Nephron progenitor cell (in vitro differentiated cells): Measurements from ENCODE around the gene FBXL2.
"Not testable (repeated sequence)": the region's sequence is repeated elsewhere in the genome, so short reads cannot be mapped to it uniquely, and the experiment has no call there.

Experiments
- DNase-seq: peaks from one replicate; pipeline ENCODE4 v3.0.0; 2021
- H3K27ac Mint-ChIP-seq: 2 replicates; pipeline ENCODE4 v1.8.0; 2021; ENCODE audit warnings: mild to moderate bottlenecking, moderate library complexity, mixed read lengths
- H3K27me3 Mint-ChIP-seq: 2 replicates; pipeline ENCODE4 v1.8.0; 2021; ENCODE audit warnings: mild to moderate bottlenecking, low read depth, mixed read lengths; ENCODE audit not compliant: poor library complexity
- H3K36me3 Mint-ChIP-seq: 2 replicates; pipeline ENCODE4 v1.8.0; 2021; ENCODE audit warnings: low read depth, mixed read lengths
- H3K4me1 Mint-ChIP-seq: 2 replicates; pipeline ENCODE4 v1.8.0; 2021; ENCODE audit warnings: mixed read lengths
- H3K4me3 Mint-ChIP-seq: 2 replicates; pipeline ENCODE4 v1.8.0; 2021; ENCODE audit warnings: mild to moderate bottlenecking, moderate library complexity, mixed read lengths
- H3K9me3 Mint-ChIP-seq: 2 replicates; pipeline ENCODE4 v1.8.0; 2021; ENCODE audit warnings: mild to moderate bottlenecking, moderate library complexity, mixed read lengths
- CTCF ChIP-seq: fragments of 200-600 bp; sonication (generic); IDR thresholded peaks from 2 replicates; pipeline ENCODE4 v1.5.0; 2021; ENCODE audit warnings: antibody characterized with exemption

The FBXL2 gene

GRCh38 chr3:33428734-33429133, 151.5 kb downstream of the FBXL2 start:
- H3K36me3 Mint-ChIP-seq: peaks cover 21% of the 10 kb centered on the region
- no peak overlapping the region for H3K4me3 Mint-ChIP-seq
- no peak for TF ChIP-seq CTCF
- H3K9me3 Mint-ChIP-seq: no peaks in the 10 kb centered on the region
- H3K27ac Mint-ChIP-seq: peak overlapping the region; percentile 9
- no peak for DNase-seq
- no peaks in the 10 kb centered on the region for H3K27me3 Mint-ChIP-seq
- peaks cover 45% of the 10 kb centered on the region for H3K4me1 Mint-ChIP-seq

- peak overlapping the region; percentile 58 for H3K27ac Mint-ChIP-seq
- DNase-seq, H3K4me3 Mint-ChIP-seq, H3K27me3 Mint-ChIP-seq, H3K9me3 Mint-ChIP-seq: not testable (repeated sequence)
- peaks cover 45% of the 10 kb centered on the region for H3K4me1 Mint-ChIP-seq
- H3K36me3 Mint-ChIP-seq: peaks cover 18% of the 10 kb centered on the region
These were observed 152.1 kb downstream of the FBXL2 start for GRCh38 chr3:33429306-33429705.

- no peak for TF ChIP-seq CTCF
- no peaks in the 10 kb centered on the region for H3K27me3 Mint-ChIP-seq
- H3K27ac Mint-ChIP-seq: peak overlapping the region; percentile 27
- peaks cover 43% of the 10 kb centered on the region for H3K4me1 Mint-ChIP-seq
- peaks cover 11% of the 10 kb centered on the region for H3K36me3 Mint-ChIP-seq
- no peak for DNase-seq
- no peak overlapping the region for H3K4me3 Mint-ChIP-seq
- H3K9me3 Mint-ChIP-seq: no peaks in the 10 kb centered on the region
These were observed 152.8 kb downstream of the FBXL2 start for GRCh38 chr3:33430061-33430460.

GRCh38 chr3:33430571-33430970, 153.3 kb downstream of the FBXL2 start:
- H3K4me3 Mint-ChIP-seq: no peak overlapping the region

GRCh38 chr3:33433843-33434242, 156.6 kb downstream of the FBXL2 start:
- Mint-ChIP-seq H3K27me3 (no peaks in the 10 kb centered on the region), H3K36me3 (peaks cover 24% of the 10 kb centered on the region), H3K4me1 (peaks cover 43% of the 10 kb centered on the region), H3K27ac (no peak overlapping the region), H3K4me3 (no peak overlapping the region), H3K9me3 (no peaks in the 10 kb centered on the region)
- DNase-seq: no peak
- no peak for TF ChIP-seq CTCF

More at GRCh38 chr3:33430571-33430970, 153.3 kb downstream of the FBXL2 start:
- Mint-ChIP-seq H3K27ac (peak overlapping the region; percentile 88), H3K4me1 (peaks cover 38% of the 10 kb centered on the region), H3K9me3 (no peaks in the 10 kb centered on the region), H3K36me3 (peaks cover 12% of the 10 kb centered on the region), H3K27me3 (no peaks in the 10 kb centered on the region)
- DNase-seq: no peak
- no peak for TF ChIP-seq CTCF
